HG02588 (cell line): ENCODE results near the gene CYFIP2.

Experiments used
- ATAC-seq: cut with Tn5 transposase; IDR thresholded peaks from one replicate; pipeline ENCODE4 v1.9.1; 2021; ENCODE audit warnings: mild to moderate bottlenecking, moderate library complexity; ENCODE audit not compliant: unreplicated experiment

The CYFIP2 gene

GRCh38 chr5:157352756-157353340 lies 86.9 kb downstream of the CYFIP2 start:
- no peak for ATAC-seq

- ATAC-seq: no peak
These were observed 88.9 kb downstream of the CYFIP2 start for GRCh38 chr5:157354800-157355199.

GRCh38 chr5:157356576-157356975 lies 90.7 kb downstream of the CYFIP2 start:
- ATAC-seq: no peak

GRCh38 chr5:157357823-157358222 lies 91.9 kb downstream of the CYFIP2 start:
- no peak for ATAC-seq

GRCh38 chr5:157358871-157359270 lies 92.9 kb downstream of the CYFIP2 start:
- ATAC-seq: no peak

GRCh38 chr5:157359356-157360055 lies 93.6 kb downstream of the CYFIP2 start:
- no peak for ATAC-seq

GRCh38 chr5:157362012-157362411 lies 96.1 kb downstream of the CYFIP2 start:
- ATAC-seq: no peak

- no peak for ATAC-seq
These were observed 96.6 kb downstream of the CYFIP2 start for GRCh38 chr5:157362502-157362901.

- ATAC-seq: no peak
These were observed 97.1 kb downstream of the CYFIP2 start for GRCh38 chr5:157362982-157363381.

- no peak for ATAC-seq
These were observed 99.8 kb downstream of the CYFIP2 start for GRCh38 chr5:157365732-157366131.

- no peak for ATAC-seq
These were observed 101.1 kb downstream of the CYFIP2 start for GRCh38 chr5:157366741-157367674.

- no peak for ATAC-seq
These were observed 103.6 kb downstream of the CYFIP2 start for GRCh38 chr5:157369507-157369906.

GRCh38 chr5:157370967-157371366 lies 105.0 kb downstream of the CYFIP2 start:
- no peak for ATAC-seq

- no peak for ATAC-seq
These were observed 105.9 kb downstream of the CYFIP2 start for GRCh38 chr5:157371655-157372471.

GRCh38 chr5:157372472-157372822 lies 106.5 kb downstream of the CYFIP2 start:
- no peak for ATAC-seq

- no peak for ATAC-seq
These were observed 112.6 kb downstream of the CYFIP2 start for GRCh38 chr5:157378509-157378908.

GRCh38 chr5:157379983-157380382 lies 114.1 kb downstream of the CYFIP2 start:
- no peak for ATAC-seq

- no peak for ATAC-seq
These were observed 115.8 kb downstream of the CYFIP2 start for GRCh38 chr5:157381746-157382145.

GRCh38 chr5:157382996-157383800 lies 117.3 kb downstream of the CYFIP2 start:
- no peak for ATAC-seq
